A673 (cell line): ENCODE data around the gene EEIG2. TPM values are rescaled to one million over a fixed set of nuclear protein-coding genes. Genes with fewer than 3 reads are reported as not detected.

ENCODE experiments used
- BruUV-seq: library from RNA; stranded (reverse); fragments of 400-500 nt; replicated peaks from 2 replicates; lab custom pipeline; 2021; lab: Mats Ljungman, UMichigan
- CTCF ChIA-PET: fragments of 300-600 bp; sonication (Branson Sonifier 250); formaldehyde crosslinking; loops from one replicate; lab custom pipeline; 2022; ENCODE audit warnings: antibody characterized with exemption; lab: Charles Lee
- POLR2A ChIA-PET: fragments of 300-600 bp; sonication (Branson Sonifier 250); formaldehyde crosslinking; loops from one replicate; lab custom pipeline; 2022; ENCODE audit warnings: antibody characterized with exemption; ENCODE audit not compliant: low non-redundant PET; lab: Charles Lee
- DNase-seq: peaks from one replicate; pipeline ENCODE4 v3.0.0-alpha.2; 2015; ENCODE audit warnings: low spot score
- H3K27ac ChIP-seq: fragments of 200-600 bp; sonication (generic); 2 replicates; pipeline ENCODE4 v1.5.1; 2016; ENCODE audit warnings: mixed run types, low read depth, mild to moderate bottlenecking, mixed read lengths, antibody characterized with exemption, low read length; ENCODE audit not compliant: poor library complexity, severe bottlenecking
- H3K27me3 ChIP-seq: fragments of 200-600 bp; sonication (generic); replicated peaks from 2 replicates; pipeline ENCODE4 v1.6.1; 2017; ENCODE audit warnings: mixed run types, low read depth, mild to moderate bottlenecking, mixed read lengths, antibody characterized with exemption, low read length; ENCODE audit not compliant: insufficient read depth, poor library complexity
- H3K36me3 ChIP-seq: fragments of 200-600 bp; sonication (generic); 2 replicates; pipeline ENCODE4 v1.6.1; 2016; ENCODE audit warnings: mixed run types, mild to moderate bottlenecking, mixed read lengths, antibody characterized with exemption, low read length; ENCODE audit not compliant: insufficient read depth, poor library complexity, severe bottlenecking
- H3K4me1 ChIP-seq: fragments of 200-600 bp; sonication (generic); 2 replicates; pipeline ENCODE4 v1.6.1; 2017; ENCODE audit warnings: mixed run types, mild to moderate bottlenecking, mixed read lengths, antibody characterized with exemption, low read length; ENCODE audit not compliant: insufficient read depth, poor library complexity, severe bottlenecking
- H3K4me3 ChIP-seq: fragments of 200-600 bp; sonication (generic); 2 replicates; pipeline ENCODE4 v1.5.1; 2016; ENCODE audit warnings: low read depth, mixed run types, mild to moderate bottlenecking, mixed read lengths, low read length; ENCODE audit not compliant: poor library complexity, severe bottlenecking
- H3K9me3 ChIP-seq: fragments of 200-600 bp; sonication (generic); 2 replicates; pipeline ENCODE4 v1.6.1; 2016; ENCODE audit warnings: mixed run types, low read depth, mild to moderate bottlenecking, mixed read lengths, antibody characterized with exemption, low read length; ENCODE audit not compliant: poor library complexity, severe bottlenecking
- EZH2 ChIP-seq: fragments of 200-600 bp; sonication (generic); IDR thresholded peaks from 2 replicates; pipeline ENCODE4 v1.6.1; 2017; ENCODE audit warnings: borderline replicate concordance, low read depth, mild to moderate bottlenecking, mixed read lengths, antibody characterized with exemption, low read length; ENCODE audit not compliant: poor library complexity, severe bottlenecking
- intact Hi-C: fragments of 100-400 bp; cut with micrococcal nuclease; formaldehyde crosslinking; loops from one replicate; pipeline ENCODE4 v1.10.0; 2022; ENCODE audit not compliant: unreplicated experiment
- total RNA-seq: library from RNA; stranded (reverse); gene quantifications from 2 replicates; pipeline ENCODE4 v1.2.3, GENCODE V29; 2021
- TF ChIP-seq, protein P1 (sequence below): fragments of 300-800, 200-600 bp; sonication (generic); conservative IDR thresholded peaks from 2 replicates; pipeline ENCODE4 v1.5.1; 2017; ENCODE audit warnings: low read depth, mild to moderate bottlenecking, antibody characterized with exemption, low read length, moderate library complexity, mixed read lengths

The EEIG2 gene
- total RNA-seq, 1 experiment from 2014 or later = 14.6 TPM

- no peaks in the 10 kb centered on the region for H3K4me1 ChIP-seq
- POLR2A ChIA-PET = no interaction called here
- no peaks in the 10 kb centered on the region for H3K27me3 ChIP-seq
- H3K27ac ChIP-seq = no peak overlapping the region
- H3K36me3 ChIP-seq = no peaks in the 10 kb centered on the region
- no peak overlapping the region for H3K4me3 ChIP-seq
- H3K9me3 ChIP-seq = no peaks in the 10 kb centered on the region
- no peak for TF ChIP-seq EZH2
- TF ChIP-seq, protein P1, sequence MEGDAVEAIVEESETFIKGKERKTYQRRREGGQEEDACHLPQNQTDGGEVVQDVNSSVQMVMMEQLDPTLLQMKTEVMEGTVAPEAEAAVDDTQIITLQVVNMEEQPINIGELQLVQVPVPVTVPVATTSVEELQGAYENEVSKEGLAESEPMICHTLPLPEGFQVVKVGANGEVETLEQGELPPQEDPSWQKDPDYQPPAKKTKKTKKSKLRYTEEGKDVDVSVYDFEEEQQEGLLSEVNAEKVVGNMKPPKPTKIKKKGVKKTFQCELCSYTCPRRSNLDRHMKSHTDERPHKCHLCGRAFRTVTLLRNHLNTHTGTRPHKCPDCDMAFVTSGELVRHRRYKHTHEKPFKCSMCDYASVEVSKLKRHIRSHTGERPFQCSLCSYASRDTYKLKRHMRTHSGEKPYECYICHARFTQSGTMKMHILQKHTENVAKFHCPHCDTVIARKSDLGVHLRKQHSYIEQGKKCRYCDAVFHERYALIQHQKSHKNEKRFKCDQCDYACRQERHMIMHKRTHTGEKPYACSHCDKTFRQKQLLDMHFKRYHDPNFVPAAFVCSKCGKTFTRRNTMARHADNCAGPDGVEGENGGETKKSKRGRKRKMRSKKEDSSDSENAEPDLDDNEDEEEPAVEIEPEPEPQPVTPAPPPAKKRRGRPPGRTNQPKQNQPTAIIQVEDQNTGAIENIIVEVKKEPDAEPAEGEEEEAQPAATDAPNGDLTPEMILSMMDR = no peak
- BruUV-seq = no TSS peak
- CTCF ChIA-PET = interaction anchor here (1.0 kb wide), 1 partner anchor 9 kb away, joined by 3 read pairs; the partner anchor contains the start of gene EEIG2
- intact Hi-C loops = no loop called here
- DNase-seq = no peak
Measured at GRCh38 chr1:108551137-108551862, 8.6 kb upstream of the EEIG2 start.

- no peak for DNase-seq
- no TSS peak for BruUV-seq
Measured at GRCh38 chr1:108553905-108554304, 6.0 kb upstream of the EEIG2 start.

DNA sequence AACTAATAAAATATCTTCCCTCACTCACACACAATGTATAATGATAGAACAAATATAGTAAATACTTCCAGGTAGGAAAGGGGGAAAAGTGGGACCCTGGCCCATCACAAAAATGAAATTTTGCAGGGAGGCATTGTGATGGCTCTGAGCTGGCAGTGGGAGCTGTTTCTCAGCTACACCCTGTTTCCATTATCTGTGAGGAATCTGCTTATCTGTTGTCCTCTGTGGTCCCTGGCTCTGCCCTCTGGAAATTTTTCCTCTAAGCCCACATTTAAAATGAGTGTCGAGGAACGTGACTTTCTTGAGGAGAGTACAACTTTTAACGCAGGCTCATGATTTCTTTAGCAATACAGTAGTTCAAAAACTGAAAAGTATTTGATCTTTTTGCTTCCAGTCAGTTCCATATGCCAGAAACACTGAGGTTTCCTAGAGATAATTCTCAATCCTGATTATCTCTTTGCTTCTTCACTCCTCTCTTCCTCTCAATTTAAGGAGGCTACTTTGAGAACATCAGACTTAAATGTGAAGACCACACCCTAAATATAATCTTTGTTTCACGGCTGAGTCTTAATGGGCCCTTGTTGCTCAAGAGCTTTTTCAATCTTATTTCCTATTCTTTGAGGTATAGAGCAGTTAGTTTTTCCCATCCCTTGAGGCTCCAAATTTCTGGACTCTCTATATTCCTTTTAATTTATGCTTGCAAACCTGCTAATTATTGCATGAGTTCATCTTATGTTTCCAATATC, 5.0 kb upstream of the EEIG2 start:
- CTCF ChIA-PET = no interaction called here
- H3K36me3 ChIP-seq = no peaks in the 10 kb centered on the region
- H3K27me3 ChIP-seq = no peaks in the 10 kb centered on the region
- POLR2A ChIA-PET = no interaction called here
- H3K27ac ChIP-seq = no peak overlapping the region
- BruUV-seq = no TSS peak
- no peak for DNase-seq
- H3K9me3 ChIP-seq = no peaks in the 10 kb centered on the region
- H3K4me3 ChIP-seq = no peak overlapping the region
- no peak for TF ChIP-seq EZH2
- TF ChIP-seq, protein P1 = no peak
- H3K4me1 ChIP-seq = no peaks in the 10 kb centered on the region
- intact Hi-C loops = no loop called here

More at GRCh38 chr1:108553905-108554304, 6.0 kb upstream of the EEIG2 start:
- ChIA-PET CTCF (no interaction called here), POLR2A (no interaction called here)
- Histone ChIP-seq H3K36me3 (no peaks in the 10 kb centered on the region), H3K27ac (no peak overlapping the region), H3K4me3 (no peak overlapping the region), H3K27me3 (no peaks in the 10 kb centered on the region), H3K4me1 (no peaks in the 10 kb centered on the region), H3K9me3 (no peaks in the 10 kb centered on the region)
- intact Hi-C loops = no loop called here
- no peak for TF ChIP-seq EZH2
- TF ChIP-seq, protein P1 = no peak
